H1 (cell line): ENCODE data around the gene MRPL3.

Source experiments
- BRCA1 ChIP-seq: IDR thresholded peaks from 2 replicates; pipeline ENCODE4 v1.6.1; 2012; ENCODE audit warnings: low read depth, low read length, improper control_type of control experiment
- CEBPB ChIP-seq: IDR thresholded peaks from 2 replicates; pipeline ENCODE4 v1.6.1; 2012; ENCODE audit warnings: low read depth, low read length
- CREB1 ChIP-seq: IDR thresholded peaks from 2 replicates; pipeline ENCODE4 v1.6.1; 2012; ENCODE audit warnings: inconsistent platforms
- EGR1 ChIP-seq: IDR thresholded peaks from 2 replicates; pipeline ENCODE4 v1.6.1; 2011; ENCODE audit warnings: low read depth, low read length, borderline replicate concordance
- EP300 ChIP-seq, 2 experiments: IDR thresholded peaks; 1 replicate in 1 of 2; 2 replicates in 1 of 2; pipeline ENCODE4 v1.6.1; 2011 to 2012; ENCODE audit warnings: low read depth in 2 of 2, low read length in 2 of 2, mild to moderate bottlenecking in 2 of 2, borderline replicate concordance in 1 of 2, inconsistent platforms in 1 of 2, moderate library complexity in 1 of 2
- EZH2 ChIP-seq: fragments of 200-600 bp; sonication (generic); IDR thresholded peaks from 2 replicates; pipeline ENCODE4 v1.7.1; 2012; ENCODE audit warnings: low read depth, mild to moderate bottlenecking, moderate library complexity, low read length, inconsistent platforms; ENCODE audit not compliant: severe bottlenecking
- POU5F1 ChIP-seq: IDR thresholded peaks from 2 replicates; pipeline ENCODE4 v1.6.1; 2011; ENCODE audit warnings: low read depth, mild to moderate bottlenecking, low read length, moderate library complexity
- RNF2 ChIP-seq: fragments of 200-900, 300-1000 bp; sonication (generic); IDR thresholded peaks from 2 replicates; pipeline ENCODE4 v1.7.1; 2016; ENCODE audit warnings: borderline replicate concordance, low read depth, mild to moderate bottlenecking, antibody characterized with exemption, low read length; ENCODE audit not compliant: poor library complexity, severe bottlenecking; ENCODE audit errors: missing control alignments
- SIN3A ChIP-seq, 2 experiments: IDR thresholded peaks in 1 of 2; conservative IDR thresholded peaks in 1 of 2; 2 replicates each; pipeline ENCODE4 v1.6.1; 2011 to 2012; ENCODE audit warnings: low read length in 2 of 2, improper control_type of control experiment in 1 of 2, low read depth in 1 of 2, mild to moderate bottlenecking in 1 of 2
- TAF1 ChIP-seq: IDR thresholded peaks from 2 replicates; pipeline ENCODE4 v1.6.1; 2011; ENCODE audit warnings: mild to moderate bottlenecking, low read depth, low read length
- TF ChIP-seq, protein P1 (sequence below), 3 experiments: IDR thresholded peaks; 1 replicate in 2 of 3; 2 replicates in 1 of 3; pipeline versions ENCODE4 v1.5.1 to v1.6.1; 2011; ENCODE audit warnings: low read length in 3 of 3, mild to moderate bottlenecking in 3 of 3, inconsistent platforms in 2 of 3, low read depth in 1 of 3, moderate library complexity in 1 of 3; ENCODE audit not compliant: insufficient read depth in 1 of 3; ENCODE audit errors: control extremely low read depth in 1 of 3
- TF ChIP-seq, protein P2 (sequence below): IDR thresholded peaks from 2 replicates; pipeline ENCODE4 v1.6.1; 2011; ENCODE audit warnings: low read depth, mild to moderate bottlenecking, low read length; ENCODE audit not compliant: insufficient read depth

DNA sequence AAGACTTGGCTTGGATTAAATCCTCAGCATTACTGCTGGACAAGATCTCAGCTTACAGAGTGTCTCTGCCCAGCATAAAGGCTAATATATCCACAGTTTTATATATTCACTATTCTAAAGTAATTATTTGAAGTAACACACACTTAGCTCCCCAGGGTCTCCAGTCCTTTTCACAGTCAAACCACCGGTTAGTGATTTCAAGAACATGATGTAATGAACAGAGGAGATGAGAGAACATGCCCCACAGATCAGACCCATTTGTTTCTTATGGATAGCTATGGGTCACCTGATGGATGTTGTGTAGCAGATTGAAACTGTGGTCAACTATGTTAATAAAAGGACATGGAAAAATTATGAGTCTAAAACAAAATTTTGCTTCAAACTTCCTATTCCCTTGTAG, 44.8 kb upstream of the MRPL3 start:
- TF ChIP-seq, protein P1, sequence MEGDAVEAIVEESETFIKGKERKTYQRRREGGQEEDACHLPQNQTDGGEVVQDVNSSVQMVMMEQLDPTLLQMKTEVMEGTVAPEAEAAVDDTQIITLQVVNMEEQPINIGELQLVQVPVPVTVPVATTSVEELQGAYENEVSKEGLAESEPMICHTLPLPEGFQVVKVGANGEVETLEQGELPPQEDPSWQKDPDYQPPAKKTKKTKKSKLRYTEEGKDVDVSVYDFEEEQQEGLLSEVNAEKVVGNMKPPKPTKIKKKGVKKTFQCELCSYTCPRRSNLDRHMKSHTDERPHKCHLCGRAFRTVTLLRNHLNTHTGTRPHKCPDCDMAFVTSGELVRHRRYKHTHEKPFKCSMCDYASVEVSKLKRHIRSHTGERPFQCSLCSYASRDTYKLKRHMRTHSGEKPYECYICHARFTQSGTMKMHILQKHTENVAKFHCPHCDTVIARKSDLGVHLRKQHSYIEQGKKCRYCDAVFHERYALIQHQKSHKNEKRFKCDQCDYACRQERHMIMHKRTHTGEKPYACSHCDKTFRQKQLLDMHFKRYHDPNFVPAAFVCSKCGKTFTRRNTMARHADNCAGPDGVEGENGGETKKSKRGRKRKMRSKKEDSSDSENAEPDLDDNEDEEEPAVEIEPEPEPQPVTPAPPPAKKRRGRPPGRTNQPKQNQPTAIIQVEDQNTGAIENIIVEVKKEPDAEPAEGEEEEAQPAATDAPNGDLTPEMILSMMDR (IDR thresholded peaks at IDR 0.05; ENCODE audit: control extremely low read depth in 1 of 3, insufficient read depth in 1 of 3, low read depth in 1 of 3, low read length in 3 of 3) = no peak
- TF ChIP-seq CREB1 = no peak
- no peak for TF ChIP-seq RNF2
- no peak for TF ChIP-seq EGR1
- no peak for TF ChIP-seq EZH2
- TF ChIP-seq BRCA1 = no peak
- no peak for TF ChIP-seq CEBPB
- TF ChIP-seq TAF1 = no peak
- no peak for TF ChIP-seq EP300 (IDR thresholded peaks at IDR 0.05; ENCODE audit: borderline replicate concordance in 1 of 2, low read depth in 2 of 2, low read length in 2 of 2)
- TF ChIP-seq, protein P2, sequence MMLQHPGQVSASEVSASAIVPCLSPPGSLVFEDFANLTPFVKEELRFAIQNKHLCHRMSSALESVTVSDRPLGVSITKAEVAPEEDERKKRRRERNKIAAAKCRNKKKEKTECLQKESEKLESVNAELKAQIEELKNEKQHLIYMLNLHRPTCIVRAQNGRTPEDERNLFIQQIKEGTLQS = no peak
- no peak for TF ChIP-seq POU5F1
- TF ChIP-seq SIN3A (conservative IDR thresholded peaks at IDR 0.05 in 1 of 2, IDR thresholded peaks at IDR 0.05 in 1 of 2; ENCODE audit: low read depth in 1 of 2, low read length in 2 of 2) = no peak
